CD14-positive monocyte (primary cell): ENCODE measurements around the gene PCNT. TPM values are rescaled to one million over a fixed set of nuclear protein-coding genes. Genes with fewer than 3 reads are reported as not detected.
"Not testable (repeated sequence)": the region's sequence is repeated elsewhere in the genome, so short reads cannot be mapped to it uniquely, and the experiment has no call there.

Source experiments
- DNase-seq, 3 donors: peaks; one replicate each; pipeline ENCODE4 v3.0.0-alpha.2; 2011 to 2022
- H2AFZ ChIP-seq: 2 replicates; pipeline ENCODE4 v1.6.0; 2012; ENCODE audit warnings: mild to moderate bottlenecking, low read depth, low read length, inconsistent platforms; ENCODE audit not compliant: insufficient read depth, poor library complexity, severe bottlenecking
- H3K27ac ChIP-seq, 2 donors: 1 replicate in 1 of 2; 2 replicates in 1 of 2; pipeline ENCODE4 v1.5.1; 2012 to 2013; ENCODE audit warnings: low read length in 2 of 2, control low read depth in 1 of 2, inconsistent platforms in 1 of 2, low read depth in 1 of 2, mild to moderate bottlenecking in 1 of 2
- H3K27me3 ChIP-seq, 2 donors: one replicate each; pipeline versions ENCODE4 v1.6.0 to v1.6.1; 2011 to 2013; ENCODE audit warnings: low read length in 2 of 2; ENCODE audit not compliant: control insufficient read depth in 2 of 2, insufficient read depth in 2 of 2
- H3K36me3 ChIP-seq, 2 donors: replicated peaks in 1 of 2; 1 replicate in 1 of 2; 2 replicates in 1 of 2; pipeline versions ENCODE4 v1.5.1 to v1.6.1; 2012 to 2013; ENCODE audit warnings: low read length in 2 of 2, control low read depth in 1 of 2, inconsistent platforms in 1 of 2, mild to moderate bottlenecking in 1 of 2; ENCODE audit not compliant: insufficient read depth in 2 of 2, control insufficient read depth in 1 of 2
- H3K4me1 ChIP-seq, 2 donors: 1 replicate in 1 of 2; 2 replicates in 1 of 2; pipeline versions ENCODE4 v1.5.1 to v1.6.1; 2012 to 2013; ENCODE audit warnings: low read length in 2 of 2, control low read depth in 1 of 2, inconsistent platforms in 1 of 2, mild to moderate bottlenecking in 1 of 2, moderate library complexity in 1 of 2; ENCODE audit not compliant: insufficient read depth in 2 of 2, control insufficient read depth in 1 of 2
- H3K4me2 ChIP-seq: replicated peaks from 2 replicates; pipeline ENCODE3; 2012; ENCODE audit warnings: low read length, moderate library complexity, mild to moderate bottlenecking; ENCODE audit not compliant: poor library complexity, severe bottlenecking; ENCODE audit errors: extremely low read depth
- H3K4me3 ChIP-seq, 3 experiments: fragments of 200-600 bp in 1 of 3; sonication (generic) in 1 of 3; replicated peaks in 1 of 3; 1 replicate in 2 of 3; 2 replicates in 1 of 3; pipeline ENCODE4 v1.5.1; 2011 to 2013; ENCODE audit warnings: low read length in 3 of 3, mild to moderate bottlenecking in 3 of 3, control low read depth in 2 of 3, low read depth in 2 of 3, inconsistent platforms in 1 of 3, moderate library complexity in 1 of 3
- H3K79me2 ChIP-seq: 2 replicates; pipeline ENCODE4 v1.6.0; 2012; ENCODE audit warnings: mild to moderate bottlenecking, control low read depth, inconsistent platforms, low read length, moderate library complexity; ENCODE audit not compliant: insufficient read depth
- H3K9ac ChIP-seq: 2 replicates; pipeline ENCODE4 v1.6.0; 2017; ENCODE audit warnings: low read length, mild to moderate bottlenecking; ENCODE audit not compliant: insufficient read depth, poor library complexity, severe bottlenecking
- H3K9me3 ChIP-seq, 2 donors: replicated peaks in 1 of 2; 1 replicate in 1 of 2; 2 replicates in 1 of 2; pipeline versions ENCODE4 v1.5.1 to v1.6.1; 2012 to 2013; ENCODE audit warnings: low read length in 2 of 2, control low read depth in 1 of 2; ENCODE audit not compliant: control insufficient read depth in 1 of 2, insufficient read depth in 1 of 2
- H4K20me1 ChIP-seq: 2 replicates; pipeline ENCODE4 v1.6.0; 2012; ENCODE audit warnings: mild to moderate bottlenecking, low read length, control low read depth, moderate library complexity; ENCODE audit not compliant: insufficient read depth
- H3K27ac Mint-ChIP-seq, 7 donors: one replicate each; pipeline ENCODE4 v1.8.0; 2020; ENCODE audit warnings: mild to moderate bottlenecking in 7 of 7, mixed read lengths in 7 of 7, moderate library complexity in 6 of 7, inconsistent platforms in 2 of 7
- H3K27me3 Mint-ChIP-seq, 3 donors: one replicate each; pipeline ENCODE4 v1.8.0; 2021 to 2022; ENCODE audit warnings: low read depth in 3 of 3, mild to moderate bottlenecking in 3 of 3, mixed read lengths in 3 of 3, moderate library complexity in 3 of 3, inconsistent platforms in 1 of 3
- H3K36me3 Mint-ChIP-seq, 2 donors: one replicate each; pipeline ENCODE4 v1.8.0; 2020; ENCODE audit warnings: mixed read lengths in 2 of 2, inconsistent platforms in 1 of 2, mild to moderate bottlenecking in 1 of 2
- H3K4me1 Mint-ChIP-seq: one replicate; pipeline ENCODE4 v1.8.0; 2020; ENCODE audit warnings: mild to moderate bottlenecking, mixed read lengths
- H3K4me3 Mint-ChIP-seq, 2 donors: one replicate each; pipeline ENCODE4 v1.8.0; 2020; ENCODE audit warnings: mild to moderate bottlenecking in 2 of 2, mixed read lengths in 2 of 2, moderate library complexity in 1 of 2
- H3K9me3 Mint-ChIP-seq, 7 donors: one replicate each; pipeline ENCODE4 v1.8.0; 2020 to 2022; ENCODE audit warnings: mixed read lengths in 7 of 7, mild to moderate bottlenecking in 6 of 7, moderate library complexity in 6 of 7, inconsistent platforms in 2 of 7
- WGBS: methylation state at CpG from one replicate; pipeline ENCODE4 v1.1.5; 2013; ENCODE audit warnings: missing lambda C conversion rate; ENCODE audit not compliant: insufficient coverage; 5-methylcytosine and 5-hydroxymethylcytosine counted together
- intact Hi-C, 2 donors: fragments of 100-400 bp; cut with micrococcal nuclease; formaldehyde crosslinking; loops; one replicate each; pipeline versions ENCODE4 v1.15.0 to v1.15.1; 2023
- polyA plus RNA-seq, 3 donors: library from polyadenylated mRNA; depleted of rRNA in 1 of 3; unstranded in 2 of 3; stranded (reverse) in 1 of 3; fragments of 300-500 nt in 2 of 3; fragments of >200 nt in 1 of 3; fragmentation: Illumina TruSeq in 2 of 3; gene quantifications; 1 replicate in 2 of 3; 2 replicates in 1 of 3; pipeline ENCODE4 v1.2.3, GENCODE V29; 2012 to 2021
- TF ChIP-seq, protein P1 (sequence below): fragments of 200-600 bp; IDR thresholded peaks from one replicate; pipeline ENCODE4 v1.8.0; 2022; ENCODE audit warnings: antibody characterized with exemption, mild to moderate bottlenecking

The PCNT gene
- polyA plus RNA-seq, 3 donors: 4.2 to 16.3 (median 5.1) TPM

DNA sequence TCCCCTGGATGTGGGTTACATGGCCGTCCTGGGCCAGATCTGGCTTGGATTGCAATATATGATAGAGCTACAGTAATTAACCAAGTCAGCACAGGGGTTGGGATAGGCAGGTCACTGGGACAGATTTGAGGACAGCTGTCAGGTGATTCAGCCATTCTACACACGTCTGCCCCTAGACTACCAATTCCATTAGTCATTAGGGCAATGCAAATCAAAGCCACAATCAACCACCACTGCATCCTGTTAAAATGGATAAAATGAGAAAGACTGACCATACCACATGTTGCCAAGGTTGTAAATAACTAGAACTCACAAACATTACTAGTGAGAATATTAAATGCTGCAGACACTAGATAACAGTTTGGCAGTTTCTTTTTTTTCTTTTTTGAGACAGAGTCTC is 16.3 kb upstream of the PCNT start:
- no peaks in the 10 kb centered on the region for H3K9me3 ChIP-seq
- no peak for DNase-seq
- H4K20me1 ChIP-seq: no peaks in the 10 kb centered on the region
- H3K36me3 ChIP-seq: peaks cover 16 to 52% of the 10 kb centered on the region in 2 donors
- no peaks in the 10 kb centered on the region for H3K79me2 ChIP-seq
- intact Hi-C loops: no loop called here
- H3K27me3 ChIP-seq: no peaks in the 10 kb centered on the region
- TF ChIP-seq, protein P1, sequence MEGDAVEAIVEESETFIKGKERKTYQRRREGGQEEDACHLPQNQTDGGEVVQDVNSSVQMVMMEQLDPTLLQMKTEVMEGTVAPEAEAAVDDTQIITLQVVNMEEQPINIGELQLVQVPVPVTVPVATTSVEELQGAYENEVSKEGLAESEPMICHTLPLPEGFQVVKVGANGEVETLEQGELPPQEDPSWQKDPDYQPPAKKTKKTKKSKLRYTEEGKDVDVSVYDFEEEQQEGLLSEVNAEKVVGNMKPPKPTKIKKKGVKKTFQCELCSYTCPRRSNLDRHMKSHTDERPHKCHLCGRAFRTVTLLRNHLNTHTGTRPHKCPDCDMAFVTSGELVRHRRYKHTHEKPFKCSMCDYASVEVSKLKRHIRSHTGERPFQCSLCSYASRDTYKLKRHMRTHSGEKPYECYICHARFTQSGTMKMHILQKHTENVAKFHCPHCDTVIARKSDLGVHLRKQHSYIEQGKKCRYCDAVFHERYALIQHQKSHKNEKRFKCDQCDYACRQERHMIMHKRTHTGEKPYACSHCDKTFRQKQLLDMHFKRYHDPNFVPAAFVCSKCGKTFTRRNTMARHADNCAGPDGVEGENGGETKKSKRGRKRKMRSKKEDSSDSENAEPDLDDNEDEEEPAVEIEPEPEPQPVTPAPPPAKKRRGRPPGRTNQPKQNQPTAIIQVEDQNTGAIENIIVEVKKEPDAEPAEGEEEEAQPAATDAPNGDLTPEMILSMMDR: no peak
- peaks cover 33 to 78% of the 10 kb centered on the region in 2 donors for H3K36me3 Mint-ChIP-seq
- no peaks in the 10 kb centered on the region for H3K4me1 Mint-ChIP-seq
- H3K27me3 Mint-ChIP-seq: no peaks in the 10 kb centered on the region
- H3K9me3 Mint-ChIP-seq: no peaks in the 10 kb centered on the region
- H2AFZ ChIP-seq: no peak overlapping the region
- no peak overlapping the region for H3K9ac ChIP-seq
- no peak overlapping the region for H3K4me3 Mint-ChIP-seq
- H3K27ac ChIP-seq: no peak overlapping the region
- H3K27ac Mint-ChIP-seq: no peak overlapping the region
- no peak overlapping the region for H3K4me3 ChIP-seq
- no peak overlapping the region for H3K4me2 ChIP-seq
- WGBS: no CpG with 5 or more reads among the region's 2 CpGs
- H3K4me1 ChIP-seq: no peaks in the 10 kb centered on the region

DNA sequence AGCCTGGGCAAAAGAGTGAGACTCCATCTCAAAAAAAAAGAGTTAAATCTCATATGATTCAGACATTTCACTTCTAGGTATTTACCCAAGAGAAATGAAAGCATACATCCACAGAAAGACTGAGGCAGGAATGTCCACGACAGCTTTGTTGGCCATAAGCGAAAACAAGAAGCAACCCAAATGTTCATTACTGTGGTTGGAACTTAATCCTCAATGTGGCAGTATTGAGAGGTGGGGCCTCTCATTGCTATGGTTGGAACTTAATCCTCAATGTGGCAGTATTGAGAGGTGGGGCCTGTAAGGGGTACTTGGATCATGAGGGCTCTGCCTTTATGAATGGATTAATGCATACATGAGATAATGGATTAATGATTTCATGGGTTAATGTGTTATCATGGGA is 15.5 kb upstream of the PCNT start:
- no peaks in the 10 kb centered on the region for H3K4me1 Mint-ChIP-seq
- H3K4me3 Mint-ChIP-seq: no peak overlapping the region
- H3K36me3 ChIP-seq: peaks cover 19 to 60% of the 10 kb centered on the region in 2 donors
- intact Hi-C loops: no loop called here
- H3K79me2 ChIP-seq: no peaks in the 10 kb centered on the region
- no peak overlapping the region for H3K9ac ChIP-seq
- no peaks in the 10 kb centered on the region for H3K9me3 Mint-ChIP-seq
- H3K27me3 Mint-ChIP-seq: no peaks in the 10 kb centered on the region
- WGBS: 88% methylated on average over 1 of the region's 2 CpGs
- no peak overlapping the region for H3K27ac Mint-ChIP-seq
- H3K4me2 ChIP-seq: no peak overlapping the region
- no peaks in the 10 kb centered on the region for H3K27me3 ChIP-seq
- H3K27ac ChIP-seq: no peak overlapping the region
- H4K20me1 ChIP-seq: no peaks in the 10 kb centered on the region
- no peak for DNase-seq
- no peak overlapping the region for H3K4me3 ChIP-seq
- H3K4me1 ChIP-seq: no peaks in the 10 kb centered on the region
- H2AFZ ChIP-seq: no peak overlapping the region
- TF ChIP-seq, protein P1: no peak
- H3K9me3 ChIP-seq: no peaks in the 10 kb centered on the region
- peaks cover 31 to 79% of the 10 kb centered on the region in 2 donors for H3K36me3 Mint-ChIP-seq

DNA sequence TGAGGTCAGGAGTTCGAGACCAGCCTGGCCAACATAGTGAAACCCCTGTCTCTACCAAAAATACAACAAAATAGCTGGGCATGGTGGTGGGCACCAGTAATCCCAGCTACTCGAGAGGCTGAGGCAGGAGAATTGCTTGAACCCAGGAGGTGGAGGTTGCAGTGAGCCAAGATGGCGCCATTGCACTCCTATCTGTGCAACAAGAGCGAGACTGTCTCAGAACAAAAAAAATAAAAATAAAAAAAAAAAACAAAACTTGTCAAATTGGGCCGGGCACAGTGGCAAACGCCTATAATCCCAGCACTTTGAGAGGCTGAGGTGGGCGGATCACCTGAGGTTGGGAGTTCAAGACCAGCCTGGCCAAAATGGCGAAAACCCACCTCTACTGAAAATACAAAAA is 13.7 kb upstream of the PCNT start:
- H3K4me1 ChIP-seq, H3K9ac ChIP-seq, H3K4me2 ChIP-seq, H3K4me3 ChIP-seq, H3K27me3 Mint-ChIP-seq, H4K20me1 ChIP-seq, H3K27me3 ChIP-seq, H3K4me1 Mint-ChIP-seq, intact Hi-C loops, H3K27ac Mint-ChIP-seq, H3K27ac ChIP-seq, H2AFZ ChIP-seq, H3K79me2 ChIP-seq, H3K9me3 Mint-ChIP-seq, H3K9me3 ChIP-seq, H3K4me3 Mint-ChIP-seq, DNase-seq: not testable (repeated sequence)
- no CpG with 5 or more reads among the region's 8 CpGs for WGBS
- H3K36me3 Mint-ChIP-seq: peaks cover 27 to 78% of the 10 kb centered on the region in 2 donors
- peaks cover 21 to 67% of the 10 kb centered on the region in 2 donors for H3K36me3 ChIP-seq
